Measurements from ENCODE around the gene BRD2. TPM values are rescaled to one million over a fixed set of nuclear protein-coding genes. Genes with fewer than 3 reads are reported as not detected.
"Not testable (repeated sequence)": the region's sequence is repeated elsewhere in the genome, so short reads cannot be mapped to it uniquely, and the experiment has no call there.

BRD2 gene
- polyA plus RNA-seq, 4 donors = 76.2 to 201 (median 90.6) TPM

- no peaks in the 10 kb centered on the region for H3K9me3 ChIP-seq (ENCODE audit: control insufficient read depth in 2 of 2, insufficient read depth in 1 of 2, low read depth in 1 of 2, low read length in 1 of 2)
- no peak for DNase-seq
- peaks cover 0 to 20% (median 0%) of the 10 kb centered on the region in 3 donors for H3K27me3 ChIP-seq (ENCODE audit: control insufficient read depth in 3 of 3, insufficient read depth in 3 of 3, low read length in 3 of 3)
- H3K27ac ChIP-seq (ENCODE audit: low read depth in 1 of 3, low read length in 2 of 3) = no peak overlapping the region
- H3K4me3 ChIP-seq (ENCODE audit: low read depth in 1 of 3, low read length in 3 of 3) = no peak overlapping the region
- H3K36me3 ChIP-seq (ENCODE audit: control insufficient read depth in 3 of 3, insufficient read depth in 2 of 3, low read depth in 1 of 3, low read length in 3 of 3) = no peaks in the 10 kb centered on the region
- H3K4me1 ChIP-seq (ENCODE audit: control insufficient read depth in 3 of 3, insufficient read depth in 2 of 3, low read depth in 1 of 3, low read length in 2 of 3) = peaks cover 0 to 3% (median 0%) of the 10 kb centered on the region in 3 donors
- FAIRE-seq = no peak
- WGBS, 3 donors = 81 to 86% (median 83%) methylated on average over 4 of the region's 4 CpGs
Observed at GRCh38 chr6:32935551-32936238, 32.7 kb upstream of the BRD2 start.

DNA sequence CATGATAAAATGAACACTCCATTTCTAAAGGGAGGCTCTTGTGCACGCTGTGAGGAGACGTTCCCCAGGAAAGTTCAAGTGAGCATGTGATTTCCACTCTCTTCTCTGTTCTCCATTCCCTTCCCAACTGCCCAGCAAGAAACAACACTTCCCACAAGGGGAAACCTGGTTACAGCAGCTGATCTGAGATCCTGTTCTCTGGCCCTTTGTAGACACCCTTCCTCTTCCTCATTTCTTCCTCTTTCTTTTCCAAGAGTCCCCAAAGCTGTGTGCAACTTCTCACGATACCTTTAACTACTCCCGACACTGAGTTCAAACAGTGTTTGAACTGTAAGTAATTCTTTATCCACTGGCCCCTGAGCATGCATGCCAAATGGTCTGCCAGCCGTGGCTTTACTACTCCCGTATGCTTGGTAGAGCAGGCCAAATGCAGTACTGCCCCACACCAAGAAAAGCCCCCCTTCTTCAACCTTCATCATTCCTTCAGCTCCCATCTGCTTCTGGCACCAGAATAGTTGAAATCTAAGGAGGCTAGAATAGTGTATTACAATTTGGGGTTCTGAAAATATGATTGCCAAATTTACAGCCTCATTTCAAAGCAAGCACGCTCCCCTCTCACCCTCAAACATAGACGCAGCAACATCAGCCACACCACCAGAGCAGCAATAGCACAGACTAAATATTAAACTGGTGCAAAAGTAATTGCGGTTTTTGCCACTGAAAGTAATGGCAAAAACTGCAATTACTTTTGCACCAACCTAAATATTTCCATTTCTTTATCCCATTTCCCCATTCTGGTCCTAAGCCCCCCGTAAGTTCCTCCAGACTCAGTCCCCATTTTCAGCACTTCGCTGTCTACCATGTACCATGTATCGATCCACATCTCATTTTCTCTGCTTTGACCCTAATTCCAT, 31.9 kb upstream of the BRD2 start:
- DNase-seq (no peak), FAIRE-seq (no peak)
- Histone ChIP-seq H3K4me3 (ENCODE audit: low read depth in 1 of 3, low read length in 3 of 3) (no peak overlapping the region), H3K27me3 (ENCODE audit: control insufficient read depth in 3 of 3, insufficient read depth in 3 of 3, low read length in 3 of 3) (peaks cover 0 to 20% (median 0%) of the 10 kb centered on the region in 3 donors), H3K4me1 (ENCODE audit: control insufficient read depth in 3 of 3, insufficient read depth in 2 of 3, low read depth in 1 of 3, low read length in 2 of 3) (peaks cover 0 to 3% (median 0%) of the 10 kb centered on the region in 3 donors), H3K36me3 (ENCODE audit: control insufficient read depth in 3 of 3, insufficient read depth in 2 of 3, low read depth in 1 of 3, low read length in 3 of 3) (no peaks in the 10 kb centered on the region), H3K27ac (ENCODE audit: low read depth in 1 of 3, low read length in 2 of 3) (no peak overlapping the region), H3K9me3 (ENCODE audit: control insufficient read depth in 2 of 2, insufficient read depth in 1 of 2, low read depth in 1 of 2, low read length in 1 of 2) (no peaks in the 10 kb centered on the region)
- WGBS, 3 donors = 82 to 87% (median 86%) methylated on average over 12 of the region's 12 CpGs

- no peak for FAIRE-seq
- no peaks in the 10 kb centered on the region for H3K9me3 ChIP-seq (ENCODE audit: control insufficient read depth in 2 of 2, insufficient read depth in 1 of 2, low read depth in 1 of 2, low read length in 1 of 2)
- peaks cover 0 to 3% (median 0%) of the 10 kb centered on the region in 3 donors for H3K4me1 ChIP-seq (ENCODE audit: control insufficient read depth in 3 of 3, insufficient read depth in 2 of 3, low read depth in 1 of 3, low read length in 2 of 3)
- WGBS, 3 donors = 85 to 88% (median 86%) methylated on average over 8 of the region's 8 CpGs
- H3K27ac ChIP-seq (ENCODE audit: low read depth in 1 of 3, low read length in 2 of 3) = no peak overlapping the region
- H3K36me3 ChIP-seq (ENCODE audit: control insufficient read depth in 3 of 3, insufficient read depth in 2 of 3, low read depth in 1 of 3, low read length in 3 of 3) = no peaks in the 10 kb centered on the region
- H3K27me3 ChIP-seq (ENCODE audit: control insufficient read depth in 3 of 3, insufficient read depth in 3 of 3, low read length in 3 of 3) = peaks cover 0 to 20% (median 0%) of the 10 kb centered on the region in 3 donors
- no peak for DNase-seq
- H3K4me3 ChIP-seq (ENCODE audit: low read depth in 1 of 3, low read length in 3 of 3) = no peak overlapping the region
Observed at GRCh38 chr6:32937230-32937633, 31.2 kb upstream of the BRD2 start.

DNA sequence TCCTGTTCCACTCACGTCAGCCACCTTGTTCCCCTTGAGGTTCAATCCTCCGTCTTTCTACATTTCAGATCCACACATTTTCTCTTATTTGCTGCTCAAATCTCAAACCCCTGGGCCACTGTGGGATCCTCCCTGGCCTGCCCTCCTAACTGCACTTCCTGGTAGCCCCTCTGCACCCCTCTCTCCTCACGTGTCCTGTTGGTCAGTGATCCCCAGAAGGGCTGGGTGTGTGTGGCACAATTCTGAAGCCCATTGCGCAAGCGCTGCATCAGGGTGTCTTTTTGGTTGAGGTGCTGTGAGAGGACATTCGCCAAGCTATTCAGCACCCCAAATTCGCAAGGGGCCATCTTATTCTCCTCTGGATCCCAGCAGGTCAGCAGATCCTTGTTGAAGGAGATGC, 29.9 kb upstream of the BRD2 start:
- H3K36me3 ChIP-seq (ENCODE audit: control insufficient read depth in 3 of 3, insufficient read depth in 2 of 3, low read depth in 1 of 3, low read length in 3 of 3) = no peaks in the 10 kb centered on the region
- H3K4me3 ChIP-seq (ENCODE audit: low read depth in 1 of 3, low read length in 3 of 3) = no peak overlapping the region
- no peaks in the 10 kb centered on the region for H3K9me3 ChIP-seq (ENCODE audit: control insufficient read depth in 2 of 2, insufficient read depth in 1 of 2, low read depth in 1 of 2, low read length in 1 of 2)
- no peak overlapping the region for H3K27ac ChIP-seq (ENCODE audit: low read depth in 1 of 3, low read length in 2 of 3)
- peaks cover 0 to 20% (median 0%) of the 10 kb centered on the region in 3 donors for H3K27me3 ChIP-seq (ENCODE audit: control insufficient read depth in 3 of 3, insufficient read depth in 3 of 3, low read length in 3 of 3)
- WGBS, 3 donors = 91 to 97% (median 93%) methylated on average over 7 of the region's 7 CpGs
- peaks cover 0 to 3% (median 0%) of the 10 kb centered on the region in 3 donors for H3K4me1 ChIP-seq (ENCODE audit: control insufficient read depth in 3 of 3, insufficient read depth in 2 of 3, low read depth in 1 of 3, low read length in 2 of 3)
- DNase-seq = no peak
- FAIRE-seq = no peak

- H3K27me3 ChIP-seq (ENCODE audit: control insufficient read depth in 3 of 3, insufficient read depth in 3 of 3, low read length in 3 of 3) = peaks cover 0 to 16% (median 0%) of the 10 kb centered on the region in 3 donors
- H3K4me3 ChIP-seq (ENCODE audit: low read depth in 1 of 3, low read length in 3 of 3) = peak within 1 kb of the TSS; percentile 30 to 75 (median 69)
- peaks cover 0 to 6% (median 6%) of the 10 kb centered on the region in 3 donors for H3K4me1 ChIP-seq (ENCODE audit: control insufficient read depth in 3 of 3, insufficient read depth in 2 of 3, low read depth in 1 of 3, low read length in 2 of 3)
- no peaks in the 10 kb centered on the region for H3K9me3 ChIP-seq (ENCODE audit: control insufficient read depth in 2 of 2, insufficient read depth in 1 of 2, low read depth in 1 of 2, low read length in 1 of 2)
- DNase-seq (peak; percentile 83 to 93), FAIRE-seq (no peak)
- no peaks in the 10 kb centered on the region for H3K36me3 ChIP-seq (ENCODE audit: control insufficient read depth in 3 of 3, insufficient read depth in 2 of 3, low read depth in 1 of 3, low read length in 3 of 3)
- peak within 1 kb of the TSS; percentile 20 to 90 (median 45) for H3K27ac ChIP-seq (ENCODE audit: low read depth in 1 of 3, low read length in 2 of 3)
- 3 to 15% (median 4%) methylated on average over 8 to 9 of the region's 9 CpGs for WGBS, 3 donors
Observed at GRCh38 chr6:32940656-32941213, 27.7 kb upstream of the BRD2 start, which contains the start of gene HLA-DMB. HLA-DMB (minus strand) TSS chr6:32941028; CDS start chr6:32940807, 221 bp downstream.

GRCh38 chr6:32941214-32941768, 27.1 kb upstream of the BRD2 start:
- DNase-seq (peak in 1 of 2 donors; percentile 52), FAIRE-seq (no peak)
- Histone ChIP-seq H3K9me3 (ENCODE audit: control insufficient read depth in 2 of 2, insufficient read depth in 1 of 2, low read depth in 1 of 2, low read length in 1 of 2) (no peaks in the 10 kb centered on the region), H3K36me3 (ENCODE audit: control insufficient read depth in 3 of 3, insufficient read depth in 2 of 3, low read depth in 1 of 3, low read length in 3 of 3) (no peaks in the 10 kb centered on the region), H3K27me3 (ENCODE audit: control insufficient read depth in 3 of 3, insufficient read depth in 3 of 3, low read length in 3 of 3) (peaks cover 0 to 11% (median 0%) of the 10 kb centered on the region in 3 donors), H3K27ac (ENCODE audit: low read depth in 1 of 3, low read length in 2 of 3) (peak overlapping the region; percentile 20 to 90 (median 45)), H3K4me3 (ENCODE audit: low read depth in 1 of 3, low read length in 3 of 3) (no peak overlapping the region), H3K4me1 (ENCODE audit: control insufficient read depth in 3 of 3, insufficient read depth in 2 of 3, low read depth in 1 of 3, low read length in 2 of 3) (peaks cover 0 to 6% (median 6%) of the 10 kb centered on the region in 3 donors)
- 56 to 64% (median 57%) methylated on average over 7 of the region's 7 CpGs for WGBS, 3 donors

DNA sequence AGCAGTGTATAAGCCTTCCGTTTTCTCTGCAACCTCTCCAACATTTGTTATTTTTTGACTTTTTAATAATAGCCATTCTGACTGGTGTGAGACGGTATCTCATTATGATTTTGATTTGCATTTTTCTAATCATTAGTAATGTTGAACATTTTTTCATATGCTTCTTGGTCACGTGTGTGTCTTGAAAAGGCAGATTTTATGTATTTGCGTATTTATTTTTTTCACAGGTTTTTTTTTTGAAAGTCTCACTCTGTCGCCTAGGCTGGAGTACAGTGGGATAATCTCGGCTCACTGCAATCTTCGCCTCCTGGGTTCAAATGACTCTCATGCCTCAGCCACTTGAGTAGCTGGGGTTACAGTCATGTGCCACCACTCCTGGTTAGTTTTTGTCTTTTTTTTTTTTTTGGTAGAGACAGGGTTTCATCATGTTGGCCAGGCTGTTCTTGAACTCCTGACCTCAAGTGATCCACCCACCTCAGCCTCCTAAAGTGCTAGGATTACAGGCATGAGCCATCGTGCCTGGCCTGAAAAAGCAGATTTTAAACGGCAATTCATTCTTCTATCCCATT, 25.8 kb upstream of the BRD2 start:
- not testable (repeated sequence) for FAIRE-seq; H3K9me3 ChIP-seq (ENCODE audit: control insufficient read depth in 2 of 2, insufficient read depth in 1 of 2, low read depth in 1 of 2, low read length in 1 of 2); DNase-seq; H3K4me3 ChIP-seq (ENCODE audit: low read depth in 1 of 3, low read length in 3 of 3); H3K36me3 ChIP-seq (ENCODE audit: control insufficient read depth in 3 of 3, insufficient read depth in 2 of 3, low read depth in 1 of 3, low read length in 3 of 3); H3K27me3 ChIP-seq (ENCODE audit: control insufficient read depth in 3 of 3, insufficient read depth in 3 of 3, low read length in 3 of 3); H3K4me1 ChIP-seq (ENCODE audit: control insufficient read depth in 3 of 3, insufficient read depth in 2 of 3, low read depth in 1 of 3, low read length in 2 of 3)
- peak overlapping the region in 1 of 3 donors; percentile 39 for H3K27ac ChIP-seq (ENCODE audit: low read depth in 1 of 3, low read length in 2 of 3)
- 81 to 94% (median 92%) methylated on average over 9 of the region's 9 CpGs for WGBS, 3 donors
